COLO668 (cell line): Measurements from ENCODE around the gene TOX3.

Experiments used
- DNase-seq: peaks from one replicate; lab custom pipeline; 2025; ENCODE audit not compliant: unreplicated experiment; lab: John Stamatoyannopoulos, UW

The TOX3 gene

GRCh38 chr16:52455549-52456277, 91.2 kb downstream of the TOX3 start:
- DNase-seq: no peak

- DNase-seq: no peak
Measured at GRCh38 chr16:52453644-52454043, 93.3 kb downstream of the TOX3 start.

- no peak for DNase-seq
Measured at GRCh38 chr16:52451971-52452421, 94.9 kb downstream of the TOX3 start.

- no peak for DNase-seq
Measured at GRCh38 chr16:52450916-52451315, 96.0 kb downstream of the TOX3 start.

DNA sequence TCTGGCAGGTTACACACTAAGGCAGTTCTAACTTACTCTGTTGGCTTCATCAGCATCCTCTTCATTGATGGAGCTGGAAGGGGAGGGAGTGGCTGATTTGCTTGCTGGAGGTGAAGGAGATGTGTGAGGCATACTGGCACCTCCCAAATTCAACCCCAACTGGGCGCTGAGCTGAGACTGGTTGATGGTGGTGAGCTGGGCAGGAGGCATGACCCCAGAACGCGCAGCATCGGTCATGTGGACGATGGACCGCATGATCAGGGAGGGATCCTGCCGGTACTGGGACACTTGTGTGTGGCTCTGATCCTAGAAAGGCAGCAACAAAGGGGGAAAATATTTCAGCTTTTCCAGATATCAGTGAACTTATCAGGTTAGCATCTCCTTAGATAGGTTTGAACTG, 96.7 kb downstream of the TOX3 start:
- no peak for DNase-seq

DNA sequence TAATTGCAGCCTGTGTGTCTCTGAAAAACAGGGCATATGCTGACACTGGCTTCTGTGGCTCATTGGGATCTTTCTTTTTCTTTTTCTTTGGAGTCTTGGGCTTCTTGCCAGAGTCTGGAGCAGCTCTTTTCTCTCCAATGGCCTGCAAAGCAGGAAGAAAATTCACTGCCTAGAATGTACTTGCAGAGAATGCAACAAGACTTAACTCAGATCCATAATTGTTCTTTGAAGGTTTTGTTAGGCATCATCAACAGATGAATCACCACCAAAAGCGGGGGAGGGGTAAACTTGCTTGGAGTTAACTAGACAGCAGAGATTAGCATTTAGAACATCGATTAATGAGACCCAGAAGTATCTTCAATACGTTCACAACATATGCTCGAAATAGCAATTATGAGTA, 100.9 kb downstream of the TOX3 start:
- no peak for DNase-seq

GRCh38 chr16:52441886-52442285, 105.1 kb downstream of the TOX3 start:
- no peak for DNase-seq

DNA sequence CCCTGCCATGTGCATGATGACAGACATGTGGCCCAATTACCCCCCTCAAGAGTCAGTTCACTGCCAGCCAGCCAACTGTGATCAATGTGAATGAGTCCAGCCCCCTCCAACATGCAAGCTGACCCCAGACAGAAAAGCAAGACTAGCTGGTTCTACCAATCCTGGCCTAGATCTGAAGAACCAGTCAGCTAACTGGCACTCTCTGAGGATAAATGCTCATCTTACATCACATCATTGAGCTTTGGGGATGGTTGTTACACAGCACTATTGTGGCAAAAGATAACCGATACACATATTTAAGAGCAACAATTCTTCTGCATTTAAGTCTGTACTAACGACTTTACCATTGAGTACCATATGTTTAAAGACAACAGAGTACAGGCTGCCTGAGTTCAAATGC, 106.7 kb downstream of the TOX3 start:
- no peak for DNase-seq

DNA sequence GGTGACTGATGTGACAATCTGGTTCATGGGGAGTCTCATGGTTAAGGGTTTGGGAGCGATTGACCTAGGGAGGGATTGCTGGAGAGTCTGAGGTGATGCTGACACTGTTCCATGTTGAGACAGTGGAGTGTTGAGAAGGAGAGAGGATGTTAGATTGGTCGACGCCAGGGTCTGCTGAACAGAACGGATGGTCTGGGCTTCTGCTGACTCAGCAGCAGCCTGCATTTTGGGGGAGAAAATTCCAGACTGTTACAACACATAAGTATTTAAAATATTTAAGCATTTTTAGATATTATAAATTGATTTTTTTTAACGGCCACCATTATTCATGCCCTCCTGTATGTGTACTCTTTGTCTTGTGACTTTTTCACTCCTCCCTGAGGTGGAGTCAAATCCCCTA, 107.2 kb downstream of the TOX3 start:
- no peak for DNase-seq

GRCh38 chr16:52439171-52439701, 107.7 kb downstream of the TOX3 start:
- DNase-seq: no peak

- no peak for DNase-seq
Measured at GRCh38 chr16:52437277-52437670, 109.7 kb downstream of the TOX3 start.

GRCh38 chr16:52436339-52437276, 110.3 kb downstream of the TOX3 start:
- DNase-seq: no peak

- no peak for DNase-seq
Measured at GRCh38 chr16:52434224-52434623, 112.7 kb downstream of the TOX3 start.

- DNase-seq: no peak
Measured at GRCh38 chr16:52433643-52434042, 113.3 kb downstream of the TOX3 start.

GRCh38 chr16:52424591-52424990, 122.4 kb downstream of the TOX3 start:
- no peak for DNase-seq

DNA sequence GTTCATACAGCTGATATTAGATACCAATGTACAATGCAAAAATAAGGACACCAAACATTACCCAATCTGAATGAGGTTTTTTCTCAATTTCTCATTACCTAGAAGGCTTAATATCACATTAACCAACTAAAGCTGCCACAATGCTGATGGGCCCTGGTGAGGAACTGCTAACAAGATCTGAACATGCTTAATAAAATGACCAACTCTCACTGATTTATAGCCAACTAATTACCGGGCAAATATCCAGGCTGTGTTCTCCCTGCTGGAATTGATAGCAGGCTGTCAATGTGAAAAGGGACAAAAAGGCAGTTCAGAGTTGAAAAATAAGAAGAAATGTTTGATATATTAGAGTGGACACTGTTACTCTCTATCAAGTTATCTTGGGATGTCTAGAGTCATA, 124.6 kb downstream of the TOX3 start:
- no peak for DNase-seq

DNA sequence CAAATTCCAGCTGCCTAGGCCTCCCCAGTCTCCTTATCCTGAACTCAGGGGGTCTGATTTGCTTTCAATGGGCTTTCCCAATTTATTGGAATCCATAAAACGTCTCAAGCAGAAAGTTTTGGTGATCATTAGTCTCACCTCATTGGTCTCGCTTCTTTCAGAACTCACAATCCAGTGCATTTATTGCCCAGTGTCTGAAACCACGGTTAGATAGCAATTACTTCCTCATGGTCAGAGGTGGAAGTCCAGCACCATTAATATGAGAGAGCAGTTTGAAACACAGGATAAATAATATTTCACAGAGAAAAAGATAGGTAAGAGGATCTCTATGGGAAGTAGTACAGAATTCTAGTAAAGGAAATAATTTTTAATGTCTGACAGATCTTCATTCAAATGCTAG, 128.7 kb downstream of the TOX3 start:
- no peak for DNase-seq

DNA sequence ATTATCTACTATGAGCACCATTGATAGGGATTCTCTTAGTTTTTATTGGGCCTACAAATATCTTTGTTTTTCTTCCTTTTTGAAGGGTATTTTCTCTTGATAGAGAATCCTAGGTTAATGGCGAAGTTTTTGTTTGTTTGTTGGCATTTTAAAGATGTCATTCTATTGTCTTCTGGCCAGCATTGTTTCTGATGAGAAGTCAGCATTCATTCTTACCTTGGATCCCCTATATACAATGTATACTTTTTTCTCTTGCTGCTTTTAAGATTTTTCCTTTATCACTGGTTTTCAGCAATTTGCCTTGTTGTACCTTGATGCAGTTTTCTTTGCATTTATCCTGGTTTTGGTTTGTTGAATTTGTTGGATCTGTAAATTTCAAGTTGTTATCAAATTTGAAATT, 130.1 kb downstream of the TOX3 start:
- no peak for DNase-seq

GRCh38 chr16:52411011-52411410, 135.9 kb downstream of the TOX3 start:
- no peak for DNase-seq

DNA sequence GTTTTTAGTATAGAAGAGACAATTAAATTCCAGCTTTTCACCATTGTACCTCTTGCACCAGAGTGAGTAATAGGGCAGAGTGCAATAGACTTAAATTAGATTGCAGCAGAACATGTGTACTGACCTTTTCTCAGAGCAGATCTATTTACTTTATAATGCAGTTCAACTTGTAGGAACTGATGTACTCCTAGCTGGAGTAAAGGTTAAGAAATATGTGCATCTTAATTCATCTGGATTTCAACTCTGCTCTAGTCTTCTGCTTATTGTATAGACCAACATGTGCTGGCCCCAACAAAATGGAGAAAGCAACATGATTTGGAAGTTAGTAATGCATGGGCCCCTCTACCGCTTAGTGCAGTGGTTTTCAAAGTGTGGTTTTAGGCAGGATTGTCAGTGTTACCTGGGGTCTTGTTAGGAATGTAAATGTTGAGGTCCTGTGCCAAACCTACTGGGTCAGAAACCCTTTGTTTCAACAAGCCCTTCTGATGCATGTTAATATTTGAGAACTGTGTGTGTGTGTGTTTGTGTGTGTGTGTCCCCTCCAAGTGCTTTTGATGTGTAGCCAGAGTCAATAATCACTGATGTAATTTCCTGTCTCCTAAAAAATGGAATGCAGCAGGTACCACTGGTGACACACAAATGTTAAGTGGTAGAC, 138.6 kb downstream of the TOX3 start:
- DNase-seq: no peak

DNA sequence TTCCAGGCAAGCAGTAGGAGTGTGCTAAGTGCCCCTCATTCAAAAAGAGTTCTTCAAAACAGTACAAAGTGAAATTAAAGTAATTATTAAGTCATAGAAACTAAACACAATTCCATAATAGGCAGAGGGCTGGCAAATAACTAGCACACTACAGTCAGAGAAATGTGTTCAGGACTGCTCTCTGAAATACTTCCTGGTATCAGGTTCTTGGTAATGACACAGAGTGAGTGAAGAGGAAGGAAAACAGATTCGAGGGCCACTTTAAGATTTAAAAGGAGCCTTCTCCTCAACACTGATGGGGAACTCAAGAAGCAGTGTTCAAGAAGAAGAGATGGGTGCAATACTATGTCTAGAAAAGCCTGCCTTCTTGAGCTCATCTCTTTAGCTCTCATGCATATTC, 139.2 kb downstream of the TOX3 start:
- no peak for DNase-seq
